KMS-11 (cell line): Measurements from ENCODE around the gene IL5RA.

ENCODE experiments used
- H2AFZ ChIP-seq: fragments of 200-600 bp; sonication (generic); 2 replicates; pipeline ENCODE4 v1.6.1; 2016; ENCODE audit warnings: antibody characterized with exemption, mixed run types, low read depth
- H3K27ac ChIP-seq: fragments of 200-600 bp; sonication (generic); 2 replicates; pipeline ENCODE4 v1.6.1; 2016; ENCODE audit warnings: mild to moderate bottlenecking, mixed run types
- H3K27me3 ChIP-seq: fragments of 200-600 bp; sonication (generic); 2 replicates; pipeline ENCODE4 v1.6.1; 2017; ENCODE audit warnings: mild to moderate bottlenecking, low read depth, mixed run types, moderate library complexity; ENCODE audit not compliant: insufficient read depth
- H3K36me3 ChIP-seq: fragments of 200-600 bp; sonication (generic); 2 replicates; pipeline ENCODE4 v1.6.1; 2017; ENCODE audit warnings: mild to moderate bottlenecking, mixed run types; ENCODE audit not compliant: insufficient read depth
- H3K4me1 ChIP-seq: fragments of 200-600 bp; sonication (generic); 2 replicates; pipeline ENCODE4 v1.6.1; 2016; ENCODE audit warnings: mild to moderate bottlenecking, low read depth, mixed run types; ENCODE audit not compliant: poor library complexity, severe bottlenecking
- H3K4me2 ChIP-seq: fragments of 200-600 bp; sonication (generic); 2 replicates; pipeline ENCODE4 v1.7.0; 2016; ENCODE audit warnings: mild to moderate bottlenecking, mixed run types
- H3K4me3 ChIP-seq: fragments of 200-600 bp; sonication (generic); IDR thresholded peaks from 2 replicates; pipeline ENCODE4 v1.6.1; 2017; ENCODE audit warnings: low read depth, low read length, mixed read lengths; ENCODE audit not compliant: insufficient read depth
- H3K79me2 ChIP-seq: fragments of 200-600 bp; sonication (generic); 2 replicates; pipeline ENCODE4 v1.6.1; 2016; ENCODE audit warnings: low read depth, mixed run types; ENCODE audit not compliant: insufficient read depth
- H3K9ac ChIP-seq: fragments of 200-600 bp; sonication (generic); 2 replicates; pipeline ENCODE4 v1.6.1; 2016; ENCODE audit warnings: mild to moderate bottlenecking, mixed run types
- H4K20me1 ChIP-seq: fragments of 200-600 bp; sonication (generic); 2 replicates; pipeline ENCODE4 v1.6.1; 2016; ENCODE audit warnings: mild to moderate bottlenecking, mixed run types; ENCODE audit not compliant: insufficient read depth
- TF ChIP-seq, protein P1 (sequence below): fragments of 200-600 bp; sonication (generic); conservative IDR thresholded peaks from 2 replicates; pipeline ENCODE4 v1.6.1; 2017; ENCODE audit warnings: low read depth, mild to moderate bottlenecking, antibody characterized with exemption, low read length, moderate library complexity, mixed read lengths

The IL5RA gene

DNA sequence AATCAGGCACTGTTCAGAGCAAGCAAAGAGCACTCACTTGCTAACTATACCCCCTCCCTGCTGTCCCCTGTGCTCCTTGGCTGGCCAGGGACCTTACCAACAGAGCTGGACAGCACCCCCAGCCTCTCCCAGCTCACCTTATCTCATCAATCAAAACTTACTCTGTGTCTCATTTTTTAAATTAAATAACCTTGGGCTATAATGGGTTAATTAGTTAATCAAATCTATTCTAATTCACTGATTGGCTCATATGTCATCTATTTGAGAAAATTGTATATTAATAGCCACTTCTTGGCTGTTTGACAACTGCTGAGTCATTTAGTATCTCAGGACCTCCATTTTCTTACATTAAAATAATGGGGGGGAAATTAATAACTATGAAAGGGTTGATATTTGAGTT, 22.9 kb downstream of the IL5RA start:
- Histone ChIP-seq H3K79me2 (no peaks in the 10 kb centered on the region), H3K4me2 (no peak overlapping the region), H2AFZ (no peak overlapping the region), H3K36me3 (no peaks in the 10 kb centered on the region), H3K4me3 (no peak overlapping the region), H3K27me3 (no peaks in the 10 kb centered on the region), H3K4me1 (no peaks in the 10 kb centered on the region), H3K9ac (no peak overlapping the region), H4K20me1 (no peaks in the 10 kb centered on the region), H3K27ac (no peak overlapping the region)
- TF ChIP-seq, protein P1, sequence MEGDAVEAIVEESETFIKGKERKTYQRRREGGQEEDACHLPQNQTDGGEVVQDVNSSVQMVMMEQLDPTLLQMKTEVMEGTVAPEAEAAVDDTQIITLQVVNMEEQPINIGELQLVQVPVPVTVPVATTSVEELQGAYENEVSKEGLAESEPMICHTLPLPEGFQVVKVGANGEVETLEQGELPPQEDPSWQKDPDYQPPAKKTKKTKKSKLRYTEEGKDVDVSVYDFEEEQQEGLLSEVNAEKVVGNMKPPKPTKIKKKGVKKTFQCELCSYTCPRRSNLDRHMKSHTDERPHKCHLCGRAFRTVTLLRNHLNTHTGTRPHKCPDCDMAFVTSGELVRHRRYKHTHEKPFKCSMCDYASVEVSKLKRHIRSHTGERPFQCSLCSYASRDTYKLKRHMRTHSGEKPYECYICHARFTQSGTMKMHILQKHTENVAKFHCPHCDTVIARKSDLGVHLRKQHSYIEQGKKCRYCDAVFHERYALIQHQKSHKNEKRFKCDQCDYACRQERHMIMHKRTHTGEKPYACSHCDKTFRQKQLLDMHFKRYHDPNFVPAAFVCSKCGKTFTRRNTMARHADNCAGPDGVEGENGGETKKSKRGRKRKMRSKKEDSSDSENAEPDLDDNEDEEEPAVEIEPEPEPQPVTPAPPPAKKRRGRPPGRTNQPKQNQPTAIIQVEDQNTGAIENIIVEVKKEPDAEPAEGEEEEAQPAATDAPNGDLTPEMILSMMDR: no peak

DNA sequence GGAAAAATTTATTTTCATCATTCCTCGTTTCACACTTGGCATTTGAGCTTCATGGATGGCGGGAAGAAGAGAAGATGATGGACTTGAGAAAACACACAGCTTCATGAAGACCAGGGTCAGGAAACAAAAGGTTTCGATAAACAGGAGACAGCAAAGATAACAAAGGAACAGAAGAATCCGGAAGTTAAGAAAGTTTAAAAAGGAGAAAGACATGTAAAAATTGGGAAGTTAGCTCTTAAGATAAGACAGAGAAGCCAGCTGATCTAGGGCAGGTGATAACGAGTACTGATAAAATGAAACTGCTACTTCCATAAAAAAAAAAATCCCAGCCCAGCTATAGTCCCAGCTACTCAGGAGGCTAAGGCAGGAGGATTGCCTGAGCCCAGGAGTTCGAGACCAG, 23.9 kb downstream of the IL5RA start:
- H3K79me2 ChIP-seq: no peaks in the 10 kb centered on the region
- H3K36me3 ChIP-seq: no peaks in the 10 kb centered on the region
- TF ChIP-seq, protein P1: no peak
- no peaks in the 10 kb centered on the region for H3K27me3 ChIP-seq
- H3K9ac ChIP-seq: no peak overlapping the region
- H2AFZ ChIP-seq: no peak overlapping the region
- H3K4me1 ChIP-seq: no peaks in the 10 kb centered on the region
- H3K4me2 ChIP-seq: no peak overlapping the region
- H4K20me1 ChIP-seq: no peaks in the 10 kb centered on the region
- H3K27ac ChIP-seq: no peak overlapping the region
- H3K4me3 ChIP-seq: no peak overlapping the region

DNA sequence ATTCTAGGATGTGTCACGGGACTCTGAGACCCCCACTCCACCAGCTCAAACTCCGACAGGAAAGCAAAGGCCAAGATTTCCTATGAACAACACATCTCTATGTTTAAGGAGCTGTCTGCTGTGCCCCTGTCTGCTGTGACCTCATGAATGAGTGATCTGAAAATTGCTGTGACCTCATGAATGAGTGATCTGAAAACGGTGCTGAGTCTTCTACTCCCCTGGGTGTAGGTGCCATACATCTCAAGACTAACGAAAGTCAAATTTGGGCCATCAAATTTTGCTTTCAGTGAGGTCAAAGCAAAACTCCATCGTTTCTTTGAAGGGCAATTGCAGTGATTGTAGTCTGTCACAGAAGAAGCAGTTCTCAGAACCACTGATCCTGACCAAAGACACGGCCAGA, 24.4 kb downstream of the IL5RA start:
- no peak overlapping the region for H3K4me2 ChIP-seq
- H3K4me1 ChIP-seq: no peaks in the 10 kb centered on the region
- H3K9ac ChIP-seq: no peak overlapping the region
- H3K4me3 ChIP-seq: no peak overlapping the region
- H2AFZ ChIP-seq: no peak overlapping the region
- H4K20me1 ChIP-seq: no peaks in the 10 kb centered on the region
- TF ChIP-seq, protein P1: no peak
- H3K79me2 ChIP-seq: no peaks in the 10 kb centered on the region
- H3K27me3 ChIP-seq: no peaks in the 10 kb centered on the region
- H3K36me3 ChIP-seq: no peaks in the 10 kb centered on the region
- H3K27ac ChIP-seq: no peak overlapping the region

DNA sequence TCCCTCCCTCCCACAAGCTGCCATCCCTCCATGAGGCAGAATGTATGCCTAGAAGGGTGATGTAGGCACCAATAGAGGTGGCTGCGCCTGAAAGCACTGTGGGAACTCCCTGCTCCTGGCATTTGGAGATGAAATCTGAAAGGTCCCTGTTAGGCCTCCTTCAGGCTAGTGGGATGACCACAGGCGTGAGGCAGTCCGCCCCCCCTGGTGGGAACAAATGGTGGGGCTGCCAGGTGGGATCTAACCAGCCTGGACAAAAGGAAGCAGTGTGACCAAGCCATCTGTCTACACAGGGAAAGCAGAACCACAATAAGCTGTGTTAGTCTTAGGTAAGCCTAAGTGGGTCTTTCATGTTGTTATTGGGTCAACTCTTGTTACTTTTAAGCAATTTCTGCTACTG, 25.3 kb downstream of the IL5RA start:
- no peaks in the 10 kb centered on the region for H3K79me2 ChIP-seq
- H2AFZ ChIP-seq: no peak overlapping the region
- H3K27me3 ChIP-seq: no peaks in the 10 kb centered on the region
- H3K4me3 ChIP-seq: no peak overlapping the region
- no peak overlapping the region for H3K4me2 ChIP-seq
- no peaks in the 10 kb centered on the region for H3K4me1 ChIP-seq
- H4K20me1 ChIP-seq: no peaks in the 10 kb centered on the region
- H3K36me3 ChIP-seq: no peaks in the 10 kb centered on the region
- TF ChIP-seq, protein P1: no peak
- no peak overlapping the region for H3K27ac ChIP-seq
- no peak overlapping the region for H3K9ac ChIP-seq
